GM13976 (cell line): Measurements from ENCODE around the gene ELL.
"Not testable (repeated sequence)": the region's sequence is repeated elsewhere in the genome, so short reads cannot be mapped to it uniquely, and the experiment has no call there.

Experiments
- DNase-seq: peaks from one replicate; pipeline ENCODE4 v3.0.0; 2012; ENCODE audit warnings: low spot score
- CTCF ChIP-seq: IDR thresholded peaks from 2 replicates; pipeline ENCODE4 v1.5.1; 2012; ENCODE audit warnings: borderline replicate concordance, mild to moderate bottlenecking; ENCODE audit not compliant: insufficient read depth; ENCODE audit errors: extremely low read depth, missing control alignments, control extremely low read depth
- in situ Hi-C: fragments of 300-500 bp; cut with MboI; formaldehyde crosslinking; loops from one replicate; pipeline ENCODE4 v1.12.0; 2022; ENCODE audit warnings: low sequenced_read_pairs, mixed read lengths, inconsistent platforms; ENCODE audit not compliant: unreplicated experiment

The ELL gene

GRCh38 chr19:18532168-18532890 is 10.5 kb upstream of the ELL start:
- in situ Hi-C loops: no loop called here
- no peak for TF ChIP-seq CTCF
- DNase-seq: no peak

DNA sequence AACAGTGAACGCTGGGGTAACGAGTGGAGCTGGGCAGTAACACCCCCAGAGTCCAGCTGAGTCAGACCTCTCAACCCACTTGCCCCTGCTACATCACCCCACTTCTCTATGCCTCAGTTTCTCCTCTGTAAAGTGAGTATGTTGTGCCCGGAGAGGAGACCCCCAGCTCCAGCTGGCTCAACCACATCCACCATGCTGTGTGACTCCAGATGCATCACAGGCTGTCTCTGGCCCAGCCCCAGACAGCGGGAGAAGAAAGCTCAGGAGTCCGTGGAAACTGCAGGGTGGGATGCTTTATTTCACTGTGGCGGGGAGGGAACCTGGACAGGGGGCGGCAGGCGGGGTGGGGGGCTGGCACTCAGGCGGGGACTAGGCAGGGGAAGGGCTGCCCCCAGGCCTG is 9.6 kb upstream of the ELL start:
- TF ChIP-seq CTCF: no peak
- in situ Hi-C loops: no loop called here
- no peak for DNase-seq

GRCh38 chr19:18529782-18530181 is 7.9 kb upstream of the ELL start:
- DNase-seq: no peak
- in situ Hi-C loops: no loop called here
- TF ChIP-seq CTCF: no peak

- in situ Hi-C loops: no loop called here
Observed at GRCh38 chr19:18526316-18526715, 4.4 kb upstream of the ELL start.

DNA sequence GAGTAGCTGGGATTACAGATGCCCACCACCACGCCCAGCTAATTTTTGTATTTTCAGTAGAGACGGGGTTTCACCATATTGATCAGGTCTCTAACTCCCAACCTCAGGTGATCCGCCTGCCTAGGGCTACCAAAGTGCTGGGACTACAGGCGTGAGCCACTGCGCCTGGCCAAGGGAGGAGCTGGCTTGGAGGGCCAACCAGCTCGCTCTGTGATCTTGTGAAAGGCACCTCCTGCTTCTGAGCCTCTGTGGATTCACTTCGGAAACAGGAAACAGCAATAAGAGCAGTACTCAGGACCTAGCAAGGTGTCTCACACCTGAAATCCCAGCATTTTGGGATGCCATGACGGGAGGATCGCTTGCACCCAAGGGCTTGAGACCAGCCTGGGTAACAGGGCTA is 2.0 kb upstream of the ELL start:
- in situ Hi-C loops: no loop called here
- no peak for TF ChIP-seq CTCF
- no peak for DNase-seq

More at GRCh38 chr19:18526316-18526715, 4.4 kb upstream of the ELL start:
- DNase-seq: no peak
- TF ChIP-seq CTCF: no peak

DNA sequence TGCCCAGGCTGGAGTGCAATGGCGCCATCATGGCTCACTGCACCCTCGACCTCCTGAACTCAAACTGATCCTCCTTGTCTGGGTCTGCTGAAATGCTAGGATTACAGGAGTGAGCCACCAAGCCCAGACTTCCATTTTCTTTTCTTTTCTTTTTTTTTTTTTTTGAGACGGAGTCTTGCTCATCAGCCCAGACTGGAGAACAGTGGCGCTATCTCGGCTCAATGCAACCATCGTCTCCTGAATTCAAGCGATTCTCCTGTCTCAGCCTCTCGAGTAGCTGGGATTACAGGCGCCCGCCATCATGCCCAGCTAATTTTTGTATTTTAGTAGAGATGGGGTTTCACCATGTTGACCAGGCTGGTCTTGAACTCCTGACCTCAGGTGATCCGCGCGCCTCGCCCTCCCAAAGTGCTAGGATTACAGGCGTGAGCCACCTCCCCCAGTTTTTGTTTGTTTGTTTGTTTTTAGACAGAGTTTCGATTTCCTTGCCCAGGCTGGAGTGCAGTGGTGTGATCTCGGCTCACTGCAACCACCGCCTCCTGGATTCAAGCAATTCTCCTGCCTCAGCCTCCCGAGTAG is 1.1 kb upstream of the ELL start:
- DNase-seq, in situ Hi-C loops: not testable (repeated sequence)

DNA sequence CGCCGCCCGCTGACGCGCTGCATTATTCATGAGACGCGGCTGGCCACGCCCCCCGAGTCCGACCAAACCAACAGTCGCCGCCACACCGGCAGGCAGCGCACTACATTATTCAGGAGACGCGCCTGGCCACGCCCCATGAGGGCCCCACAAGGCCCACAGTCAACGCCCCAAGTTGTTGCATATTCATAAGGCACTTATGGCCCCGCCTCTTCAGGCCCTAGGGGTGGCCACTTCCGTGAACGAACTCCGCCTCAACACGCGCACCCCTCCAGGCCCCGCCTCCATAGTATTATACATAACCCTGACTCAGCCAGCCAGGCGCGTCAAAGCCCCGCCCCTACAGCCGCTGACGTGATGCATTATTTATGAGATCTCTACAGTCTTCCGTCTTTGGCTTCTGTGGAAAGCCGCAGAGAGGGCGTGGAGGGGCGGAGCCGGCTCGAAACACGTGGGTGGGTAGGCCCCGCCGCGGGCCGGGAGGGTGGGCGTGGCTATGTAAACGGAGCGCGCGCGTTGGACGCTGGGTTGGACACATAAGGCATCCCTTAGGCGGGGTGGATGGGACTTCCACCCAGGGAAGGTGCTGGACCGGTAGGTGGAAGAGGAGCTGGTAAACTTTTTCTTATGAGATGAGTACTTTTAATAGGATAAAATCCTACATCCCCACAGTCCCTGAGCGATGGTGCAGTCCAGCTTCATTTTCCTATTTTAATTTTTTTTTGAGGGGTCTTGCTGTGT is 423 bp upstream of the ELL start:
- TF ChIP-seq CTCF: no peak
- peak; percentile 99 for DNase-seq
- in situ Hi-C loops: no loop called here
